Skeletal muscle satellite cell (primary cell): ENCODE data around the gene RASGRF2.

Experiments used
- H3K27me3 ChIP-seq: 2 replicates; pipeline ENCODE4 v1.7.0; 2013; ENCODE audit warnings: low read length; ENCODE audit not compliant: control insufficient read depth, insufficient read depth
- H3K36me3 ChIP-seq: 2 replicates; pipeline ENCODE4 v1.7.0; 2013; ENCODE audit warnings: mild to moderate bottlenecking, control low read depth, low read length; ENCODE audit not compliant: insufficient read depth
- H3K4me1 ChIP-seq: 2 replicates; pipeline ENCODE4 v1.7.0; 2013; ENCODE audit warnings: low read length; ENCODE audit not compliant: control insufficient read depth, insufficient read depth
- H3K4me2 ChIP-seq: 2 replicates; pipeline ENCODE4 v1.7.0; 2013; ENCODE audit warnings: mild to moderate bottlenecking, low read length
- H3K4me3 ChIP-seq: 2 replicates; pipeline ENCODE4 v1.7.0; 2013; ENCODE audit warnings: low read length
- H3K9ac ChIP-seq: 2 replicates; pipeline ENCODE4 v1.7.0; 2013; ENCODE audit warnings: mild to moderate bottlenecking, low read depth, low read length, moderate library complexity
- H3K9me3 ChIP-seq: replicated peaks from 2 replicates; pipeline ENCODE4 v1.7.0; 2013; ENCODE audit warnings: mild to moderate bottlenecking, control low read depth, low read length

The RASGRF2 gene

GRCh38 chr5:81128416-81128815 is 168.3 kb downstream of the RASGRF2 start:
- no peak overlapping the region for H3K9ac ChIP-seq
- peaks cover 8% of the 10 kb centered on the region for H3K27me3 ChIP-seq
- no peaks in the 10 kb centered on the region for H3K4me1 ChIP-seq
- H3K36me3 ChIP-seq, result no peaks in the 10 kb centered on the region
- H3K4me3 ChIP-seq, result no peak overlapping the region
- no peak overlapping the region for H3K4me2 ChIP-seq
- no peaks in the 10 kb centered on the region for H3K9me3 ChIP-seq

- H3K9ac ChIP-seq, result no peak overlapping the region
- no peaks in the 10 kb centered on the region for H3K36me3 ChIP-seq
- H3K9me3 ChIP-seq, result no peaks in the 10 kb centered on the region
- H3K27me3 ChIP-seq, result peaks cover 8% of the 10 kb centered on the region
- H3K4me1 ChIP-seq, result no peaks in the 10 kb centered on the region
- no peak overlapping the region for H3K4me2 ChIP-seq
- no peak overlapping the region for H3K4me3 ChIP-seq
These were observed 172.2 kb downstream of the RASGRF2 start for GRCh38 chr5:81132381-81132780.

DNA sequence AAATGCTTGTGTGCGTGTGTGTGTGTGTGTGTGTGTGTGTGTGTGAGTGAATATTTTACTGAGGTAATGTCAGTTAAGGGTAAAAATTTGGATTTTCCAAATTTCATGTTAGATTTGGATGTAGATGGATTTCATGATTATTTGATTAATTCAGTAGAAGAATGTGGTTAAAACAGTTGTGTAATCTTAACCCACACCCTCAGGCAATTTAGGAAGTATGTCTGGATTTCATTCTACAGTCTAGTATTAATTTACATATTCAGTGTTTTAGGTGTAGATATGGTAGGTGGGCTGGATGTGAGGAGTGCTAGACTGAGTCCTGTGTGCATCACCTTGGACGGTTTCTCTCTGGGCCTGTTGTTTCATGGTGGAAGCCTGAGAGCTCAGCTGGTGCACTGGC is 173.9 kb downstream of the RASGRF2 start:
- no peaks in the 10 kb centered on the region for H3K4me1 ChIP-seq
- H3K9ac ChIP-seq, result no peak overlapping the region
- no peaks in the 10 kb centered on the region for H3K9me3 ChIP-seq
- peaks cover 8% of the 10 kb centered on the region for H3K27me3 ChIP-seq
- no peak overlapping the region for H3K4me2 ChIP-seq
- no peaks in the 10 kb centered on the region for H3K36me3 ChIP-seq
- H3K4me3 ChIP-seq, result no peak overlapping the region

- Histone ChIP-seq H3K4me3 (no peak overlapping the region), H3K9me3 (no peaks in the 10 kb centered on the region), H3K36me3 (no peaks in the 10 kb centered on the region), H3K4me2 (no peak overlapping the region), H3K9ac (no peak overlapping the region), H3K27me3 (peaks cover 8% of the 10 kb centered on the region), H3K4me1 (no peaks in the 10 kb centered on the region)
These were observed 174.4 kb downstream of the RASGRF2 start for GRCh38 chr5:81134566-81134965.

DNA sequence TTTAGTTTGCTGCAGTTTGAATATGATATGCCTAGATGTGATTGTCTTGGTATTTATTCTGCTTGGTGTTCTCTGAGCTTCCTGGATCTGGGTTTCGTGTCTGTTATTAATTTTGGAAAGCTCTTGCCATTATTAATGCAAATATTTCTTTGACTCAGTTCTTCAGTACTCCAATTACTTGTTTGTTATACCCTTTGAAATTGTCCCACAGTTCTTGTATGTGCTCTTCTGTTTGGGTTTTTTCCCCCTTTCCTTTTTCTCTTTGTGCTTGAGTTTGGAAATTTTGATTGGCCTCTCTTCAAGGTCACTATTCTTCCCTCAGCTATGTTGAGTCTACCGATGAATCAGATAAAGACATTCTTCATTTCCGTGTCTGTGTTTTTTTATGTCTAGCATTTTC is 176.4 kb downstream of the RASGRF2 start:
- H3K9ac ChIP-seq, result no peak overlapping the region
- H3K4me2 ChIP-seq, result no peak overlapping the region
- peaks cover 8% of the 10 kb centered on the region for H3K4me1 ChIP-seq
- H3K9me3 ChIP-seq, result no peaks in the 10 kb centered on the region
- no peaks in the 10 kb centered on the region for H3K36me3 ChIP-seq
- peaks cover 3% of the 10 kb centered on the region for H3K27me3 ChIP-seq
- no peak overlapping the region for H3K4me3 ChIP-seq

GRCh38 chr5:81137833-81138232 is 177.7 kb downstream of the RASGRF2 start:
- Histone ChIP-seq H3K36me3 (no peaks in the 10 kb centered on the region), H3K9me3 (no peaks in the 10 kb centered on the region), H3K4me2 (no peak overlapping the region), H3K4me1 (peaks cover 8% of the 10 kb centered on the region), H3K27me3 (peaks cover 3% of the 10 kb centered on the region), H3K4me3 (no peak overlapping the region), H3K9ac (no peak overlapping the region)

- Histone ChIP-seq H3K36me3 (no peaks in the 10 kb centered on the region), H3K9me3 (no peaks in the 10 kb centered on the region), H3K4me3 (no peak overlapping the region), H3K9ac (no peak overlapping the region), H3K4me2 (no peak overlapping the region), H3K4me1 (peaks cover 8% of the 10 kb centered on the region), H3K27me3 (peaks cover 8% of the 10 kb centered on the region)
These were observed 180.3 kb downstream of the RASGRF2 start for GRCh38 chr5:81140441-81140840.

DNA sequence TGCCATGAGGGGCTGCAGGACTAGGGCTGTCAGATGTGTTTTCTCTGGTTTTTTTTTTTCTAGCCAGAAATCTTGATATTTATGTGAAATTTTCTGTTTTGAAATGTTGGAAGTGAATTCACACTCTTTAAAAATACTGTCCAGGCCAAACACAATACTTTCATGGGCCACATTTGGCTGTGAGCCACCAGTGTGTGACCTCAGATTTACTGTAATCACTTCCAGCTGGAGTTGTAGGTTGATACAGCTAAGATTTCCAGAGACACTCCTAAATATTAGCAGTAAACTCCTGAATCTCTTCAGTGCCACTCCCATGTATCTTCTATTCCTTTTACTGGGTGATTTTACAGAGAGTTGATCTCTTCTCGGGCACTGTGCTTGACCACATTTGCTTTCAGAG is 180.8 kb downstream of the RASGRF2 start:
- Histone ChIP-seq H3K4me2 (no peak overlapping the region), H3K4me1 (peaks cover 8% of the 10 kb centered on the region), H3K9ac (no peak overlapping the region), H3K9me3 (no peaks in the 10 kb centered on the region), H3K27me3 (peaks cover 10% of the 10 kb centered on the region), H3K36me3 (no peaks in the 10 kb centered on the region), H3K4me3 (no peak overlapping the region)

DNA sequence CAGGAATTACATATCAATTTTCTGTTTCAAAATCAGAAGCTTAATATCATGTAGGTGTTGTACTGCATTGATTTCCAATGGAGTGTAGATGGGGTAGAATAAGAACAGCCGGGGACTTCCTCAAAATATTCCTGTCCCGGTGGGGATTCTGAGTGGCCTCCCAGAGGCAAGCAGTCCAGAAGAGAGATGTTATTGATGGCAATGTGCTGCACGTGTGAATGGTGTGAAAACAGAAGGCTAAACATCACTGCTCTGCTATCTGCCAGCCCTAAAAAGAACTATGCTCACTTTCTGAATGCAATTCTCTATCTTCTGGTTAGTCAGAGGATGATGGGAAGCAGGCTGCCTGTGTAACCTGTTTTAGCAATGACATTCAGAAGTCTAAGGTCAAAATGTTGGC is 181.9 kb downstream of the RASGRF2 start:
- Histone ChIP-seq H3K4me2 (no peak overlapping the region), H3K4me1 (peaks cover 8% of the 10 kb centered on the region), H3K36me3 (no peaks in the 10 kb centered on the region), H3K27me3 (peaks cover 10% of the 10 kb centered on the region), H3K9ac (no peak overlapping the region), H3K9me3 (no peaks in the 10 kb centered on the region), H3K4me3 (no peak overlapping the region)

DNA sequence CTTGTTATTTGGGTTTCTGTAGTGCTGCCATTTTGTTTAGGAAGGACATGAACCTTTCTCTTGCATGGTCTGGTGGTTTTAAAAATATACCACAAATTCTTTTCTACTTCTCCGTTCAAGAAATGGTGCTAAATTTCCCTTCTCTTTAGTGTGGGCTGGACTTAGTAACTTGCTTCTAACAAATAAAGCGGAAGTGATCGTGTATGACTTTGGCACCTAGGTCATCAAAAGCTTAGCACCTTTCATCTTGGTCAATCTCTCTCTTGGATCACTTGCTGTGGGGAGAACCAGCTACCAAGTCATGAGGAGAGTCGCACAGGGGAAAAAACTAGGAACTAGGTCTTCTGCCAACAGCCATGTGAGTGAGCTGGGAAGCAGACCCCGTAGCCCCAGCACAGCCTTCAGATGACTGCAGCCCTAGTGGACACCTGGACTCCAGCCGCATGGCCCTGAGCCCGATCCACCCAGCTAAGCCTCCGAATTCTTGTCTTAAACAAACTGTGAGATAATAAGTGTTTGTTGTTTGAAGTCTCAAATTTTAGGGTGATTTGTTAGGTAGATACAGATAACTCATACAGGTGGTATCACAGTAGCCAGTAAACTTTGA is 185.3 kb downstream of the RASGRF2 start:
- Histone ChIP-seq H3K36me3 (no peaks in the 10 kb centered on the region), H3K4me3 (no peak overlapping the region), H3K27me3 (peaks cover 12% of the 10 kb centered on the region), H3K9ac (no peak overlapping the region), H3K4me2 (no peak overlapping the region), H3K4me1 (peaks cover 8% of the 10 kb centered on the region), H3K9me3 (no peaks in the 10 kb centered on the region)

- Histone ChIP-seq H3K9me3 (no peaks in the 10 kb centered on the region), H3K9ac (no peak overlapping the region)
These were observed 185.9 kb downstream of the RASGRF2 start for GRCh38 chr5:81146031-81146430.

GRCh38 chr5:81147011-81147885 is 187.1 kb downstream of the RASGRF2 start:
- Histone ChIP-seq H3K9ac (no peak overlapping the region), H3K4me2 (no peak overlapping the region), H3K36me3 (no peaks in the 10 kb centered on the region), H3K9me3 (no peaks in the 10 kb centered on the region), H3K27me3 (peaks cover 10% of the 10 kb centered on the region), H3K4me1 (no peaks in the 10 kb centered on the region), H3K4me3 (no peak overlapping the region)

More at GRCh38 chr5:81146031-81146430, 185.9 kb downstream of the RASGRF2 start:
- H3K36me3 ChIP-seq, result no peaks in the 10 kb centered on the region
- H3K27me3 ChIP-seq, result peaks cover 10% of the 10 kb centered on the region
- no peak overlapping the region for H3K4me2 ChIP-seq
- H3K4me1 ChIP-seq, result peaks cover 3% of the 10 kb centered on the region
- H3K4me3 ChIP-seq, result no peak overlapping the region
